Measurements from ENCODE around the gene PAMR1.

DNA sequence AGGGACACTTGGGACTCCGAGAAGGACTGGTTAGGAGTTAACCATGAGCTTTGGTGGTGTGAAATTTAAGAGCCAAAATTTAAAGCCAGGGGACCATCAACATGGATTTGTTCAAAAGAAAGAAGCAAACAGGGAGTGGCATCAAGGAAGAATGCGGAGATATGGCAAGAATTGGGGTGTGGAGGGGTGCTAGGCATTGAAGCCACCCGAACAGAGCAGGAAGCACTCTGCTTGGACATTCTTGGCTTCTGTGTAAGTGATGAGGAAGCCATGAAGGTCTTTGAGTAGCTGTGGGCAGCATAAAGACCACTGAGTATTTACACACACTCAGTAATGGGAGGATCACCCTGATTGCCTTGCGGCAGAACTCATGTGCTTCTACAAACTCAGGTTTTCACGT lies 27.2 kb upstream of the PAMR1 start:
- TF ChIP-seq, protein P1, sequence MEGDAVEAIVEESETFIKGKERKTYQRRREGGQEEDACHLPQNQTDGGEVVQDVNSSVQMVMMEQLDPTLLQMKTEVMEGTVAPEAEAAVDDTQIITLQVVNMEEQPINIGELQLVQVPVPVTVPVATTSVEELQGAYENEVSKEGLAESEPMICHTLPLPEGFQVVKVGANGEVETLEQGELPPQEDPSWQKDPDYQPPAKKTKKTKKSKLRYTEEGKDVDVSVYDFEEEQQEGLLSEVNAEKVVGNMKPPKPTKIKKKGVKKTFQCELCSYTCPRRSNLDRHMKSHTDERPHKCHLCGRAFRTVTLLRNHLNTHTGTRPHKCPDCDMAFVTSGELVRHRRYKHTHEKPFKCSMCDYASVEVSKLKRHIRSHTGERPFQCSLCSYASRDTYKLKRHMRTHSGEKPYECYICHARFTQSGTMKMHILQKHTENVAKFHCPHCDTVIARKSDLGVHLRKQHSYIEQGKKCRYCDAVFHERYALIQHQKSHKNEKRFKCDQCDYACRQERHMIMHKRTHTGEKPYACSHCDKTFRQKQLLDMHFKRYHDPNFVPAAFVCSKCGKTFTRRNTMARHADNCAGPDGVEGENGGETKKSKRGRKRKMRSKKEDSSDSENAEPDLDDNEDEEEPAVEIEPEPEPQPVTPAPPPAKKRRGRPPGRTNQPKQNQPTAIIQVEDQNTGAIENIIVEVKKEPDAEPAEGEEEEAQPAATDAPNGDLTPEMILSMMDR (IDR thresholded peaks at IDR 0.05; ENCODE audit: extremely low read depth in 1 of 2, insufficient read depth in 1 of 2, low read depth in 1 of 2, low read length in 2 of 2) = no peak
- TF ChIP-seq POLR2AphosphoS5 (IDR thresholded peaks at IDR 0.05; ENCODE audit: insufficient read depth, low read depth, low read length) = no peak
